ENCODE data around the gene CD37.
"Not testable (repeated sequence)": the region's sequence is repeated elsewhere in the genome, so short reads cannot be mapped to it uniquely, and the experiment has no call there.

The CD37 gene

GRCh38 chr19:49335071-49335783, at the start of gene CD37:
Gene CD37, plus strand, starts transcription at chr19:49335406. Its CDS starts 135 bp downstream, at chr19:49335541.
- DNase-seq (ENCODE audit: low spot score), result peak; percentile 8

GRCh38 chr19:49287141-49287770, 48.0 kb upstream of the CD37 start:
- no peak for DNase-seq (ENCODE audit: low spot score)

- DNase-seq (ENCODE audit: low spot score), result not testable (repeated sequence)
Measured at GRCh38 chr19:49288205-49288604, 47.0 kb upstream of the CD37 start.

- not testable (repeated sequence) for DNase-seq (ENCODE audit: low spot score)
Measured at GRCh38 chr19:49289286-49289685, 45.9 kb upstream of the CD37 start.

- DNase-seq (ENCODE audit: low spot score), result no peak
Measured at GRCh38 chr19:49290517-49290916, 44.7 kb upstream of the CD37 start.

- no peak for DNase-seq (ENCODE audit: low spot score)
Measured at GRCh38 chr19:49294401-49294800, 40.8 kb upstream of the CD37 start.

- no peak for DNase-seq (ENCODE audit: low spot score)
Measured at GRCh38 chr19:49295208-49295880, 39.9 kb upstream of the CD37 start.

GRCh38 chr19:49297403-49297802, 37.8 kb upstream of the CD37 start:
- DNase-seq (ENCODE audit: low spot score), result no peak

GRCh38 chr19:49298653-49299052, 36.6 kb upstream of the CD37 start:
- DNase-seq (ENCODE audit: low spot score), result not testable (repeated sequence)

- peak; percentile 71 for DNase-seq (ENCODE audit: low spot score)
Measured at GRCh38 chr19:49301165-49301865, 33.9 kb upstream of the CD37 start.

GRCh38 chr19:49301866-49302252, 33.3 kb upstream of the CD37 start:
- DNase-seq (ENCODE audit: low spot score), result no peak

- not testable (repeated sequence) for DNase-seq (ENCODE audit: low spot score)
Measured at GRCh38 chr19:49306734-49307133, 28.5 kb upstream of the CD37 start.

GRCh38 chr19:49309087-49309486, 26.1 kb upstream of the CD37 start:
- DNase-seq (ENCODE audit: low spot score), result no peak

- no peak for DNase-seq (ENCODE audit: low spot score)
Measured at GRCh38 chr19:49315111-49315510, 20.1 kb upstream of the CD37 start.

GRCh38 chr19:49316284-49316683, 18.9 kb upstream of the CD37 start:
- no peak for DNase-seq (ENCODE audit: low spot score)

- no peak for DNase-seq (ENCODE audit: low spot score)
Measured at GRCh38 chr19:49318296-49318695, 16.9 kb upstream of the CD37 start.

- DNase-seq (ENCODE audit: low spot score), result no peak
Measured at GRCh38 chr19:49324801-49325576, 10.2 kb upstream of the CD37 start, which contains the start of gene SLC6A16. Gene SLC6A16, minus strand, starts transcription at chr19:49325191. Its CDS starts 13,844 bp downstream, at chr19:49311347.

- not testable (repeated sequence) for DNase-seq (ENCODE audit: low spot score)
Measured at GRCh38 chr19:49325756-49326155, 9.4 kb upstream of the CD37 start.

GRCh38 chr19:49326165-49326704, 9.0 kb upstream of the CD37 start:
- no peak for DNase-seq (ENCODE audit: low spot score)

GRCh38 chr19:49327878-49328544, 7.2 kb upstream of the CD37 start:
- DNase-seq (ENCODE audit: low spot score), result peak; percentile 28

- no peak for DNase-seq (ENCODE audit: low spot score)
Measured at GRCh38 chr19:49328741-49329140, 6.5 kb upstream of the CD37 start.

Data from hematopoietic multipotent progenitor cell treated with erythropoietin and hydrocortisone succinate and interleukin-3 and kit ligand, for 15 days (in vitro differentiated cells).